BE2C (cell line): ENCODE data around the gene ETV6.

Experiments used
- DNase-seq: peaks from one replicate; pipeline ENCODE4 v3.0.0-alpha.2; 2020
- H3K27me3 ChIP-seq: fragments of 250-450 bp; sonication (Bioruptor Pico); 2 replicates; pipeline ENCODE4 v1.5.1; 2020; ENCODE audit warnings: mild to moderate bottlenecking
- H3K36me3 ChIP-seq: fragments of 250-450 bp; sonication (Bioruptor Pico); 2 replicates; pipeline ENCODE4 v1.5.1; 2020; ENCODE audit warnings: mild to moderate bottlenecking
- H3K4me1 ChIP-seq: fragments of 250-450 bp; sonication (Bioruptor Pico); 2 replicates; pipeline ENCODE4 v1.5.1; 2020
- H3K4me3 ChIP-seq: 2 replicates; pipeline ENCODE4 v1.5.1; 2011; ENCODE audit warnings: low read depth, low read length
- H3K9me3 ChIP-seq: fragments of 250-450 bp; sonication (Bioruptor Pico); 2 replicates; pipeline ENCODE4 v1.5.1; 2020
- CTCF ChIP-seq: IDR thresholded peaks from 2 replicates; pipeline ENCODE4 v1.5.1; 2012; ENCODE audit warnings: mild to moderate bottlenecking, low read depth, low read length

ETV6 gene

GRCh38 chr12:11714626-11715025 is 65.2 kb downstream of the ETV6 start:
- Histone ChIP-seq H3K4me3 (no peak overlapping the region), H3K27me3 (no peaks in the 10 kb centered on the region), H3K9me3 (no peaks in the 10 kb centered on the region), H3K36me3 (no peaks in the 10 kb centered on the region), H3K4me1 (peaks cover 13% of the 10 kb centered on the region)
- TF ChIP-seq CTCF, result no peak
- DNase-seq, result no peak

- no peak for DNase-seq
- Histone ChIP-seq H3K9me3 (no peaks in the 10 kb centered on the region), H3K4me3 (no peak overlapping the region), H3K27me3 (no peaks in the 10 kb centered on the region), H3K36me3 (no peaks in the 10 kb centered on the region), H3K4me1 (peaks cover 17% of the 10 kb centered on the region)
- TF ChIP-seq CTCF, result no peak
Measured at GRCh38 chr12:11715621-11716020, 66.1 kb downstream of the ETV6 start.

DNA sequence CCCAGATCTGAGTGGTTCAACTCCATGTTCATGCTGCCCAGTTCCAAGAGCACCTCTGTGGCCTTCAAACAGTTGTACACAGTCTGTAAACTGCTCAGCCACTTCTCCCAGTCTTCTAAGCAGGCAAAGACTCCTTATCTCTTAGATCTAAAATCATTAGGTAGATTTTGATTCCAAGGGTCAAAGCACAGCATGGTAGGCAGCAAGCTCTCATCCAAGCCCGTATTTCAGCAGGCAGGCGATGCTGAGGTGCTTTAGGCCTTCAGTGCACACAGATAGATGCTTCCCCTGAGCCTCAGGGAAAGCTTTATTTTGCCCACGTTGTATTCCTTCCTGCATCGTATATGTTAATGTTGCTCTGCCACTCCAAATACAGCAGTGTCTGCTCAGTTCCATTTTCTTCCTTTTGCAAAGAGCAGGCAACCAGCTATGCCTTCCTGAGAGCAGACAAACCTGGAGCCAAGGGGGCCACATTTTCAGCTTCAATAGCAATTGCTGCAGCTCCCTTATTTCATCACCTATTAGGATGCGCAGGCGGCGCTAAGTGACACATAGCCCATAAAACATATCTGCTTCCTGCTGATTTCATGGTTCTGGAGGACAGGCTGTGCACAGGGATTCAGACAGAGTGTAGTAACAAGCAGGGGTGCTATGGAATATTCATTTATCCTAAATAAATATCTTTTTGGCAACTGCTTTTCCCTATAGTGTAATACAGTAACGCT is 67.5 kb downstream of the ETV6 start:
- peak; percentile 18 for DNase-seq
- Histone ChIP-seq H3K9me3 (no peaks in the 10 kb centered on the region), H3K4me3 (no peak overlapping the region), H3K36me3 (no peaks in the 10 kb centered on the region), H3K4me1 (peaks cover 17% of the 10 kb centered on the region), H3K27me3 (no peaks in the 10 kb centered on the region)
- TF ChIP-seq CTCF, result no peak

DNA sequence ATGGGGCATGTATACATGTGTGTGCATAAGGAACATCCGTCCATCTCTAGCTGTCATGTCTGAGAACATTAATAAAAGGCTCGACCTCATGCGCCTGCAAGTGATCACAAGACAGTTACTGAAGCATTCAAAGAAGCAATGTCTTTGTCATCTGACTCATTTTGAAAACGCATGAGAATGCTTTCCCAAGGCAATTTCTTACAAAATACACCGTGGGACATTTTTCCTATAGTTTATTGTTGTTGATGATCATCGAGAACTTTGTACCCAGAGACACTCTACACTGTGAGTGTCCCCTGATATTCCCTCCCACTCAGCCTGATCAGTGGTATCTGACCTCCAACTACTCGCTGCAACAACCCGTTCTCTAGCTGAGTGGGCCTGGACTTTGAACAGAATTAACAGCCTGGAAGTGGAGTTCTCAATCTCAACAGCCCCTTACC is 68.1 kb downstream of the ETV6 start:
- no peak for DNase-seq
- H3K9me3 ChIP-seq, result no peaks in the 10 kb centered on the region
- no peaks in the 10 kb centered on the region for H3K36me3 ChIP-seq
- TF ChIP-seq CTCF, result no peak
- H3K4me1 ChIP-seq, result peaks cover 17% of the 10 kb centered on the region
- H3K27me3 ChIP-seq, result no peaks in the 10 kb centered on the region
- H3K4me3 ChIP-seq, result no peak overlapping the region

DNA sequence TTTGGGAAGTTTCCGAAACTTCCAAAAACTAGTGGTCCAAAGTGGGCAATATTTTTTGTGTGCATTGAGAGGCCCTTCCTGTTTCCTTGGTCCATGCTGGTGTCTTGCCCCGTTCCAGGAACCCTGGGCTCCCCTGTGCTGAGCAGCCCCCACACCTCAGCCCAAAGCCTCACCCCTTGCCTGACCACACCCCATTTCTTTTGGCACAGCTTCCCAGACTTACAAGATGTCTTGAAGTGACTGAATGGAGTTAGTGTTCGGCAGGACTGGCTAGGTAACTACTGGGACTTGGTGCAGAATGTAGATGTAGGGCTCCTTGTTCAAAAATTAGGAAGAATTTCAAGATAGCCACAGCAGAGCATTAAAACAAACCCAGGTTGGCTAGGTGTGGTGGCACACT is 68.6 kb downstream of the ETV6 start:
- Histone ChIP-seq H3K4me3 (no peak overlapping the region), H3K9me3 (no peaks in the 10 kb centered on the region), H3K36me3 (no peaks in the 10 kb centered on the region), H3K4me1 (peaks cover 17% of the 10 kb centered on the region), H3K27me3 (no peaks in the 10 kb centered on the region)
- no peak for DNase-seq
- TF ChIP-seq CTCF, result no peak

- Histone ChIP-seq H3K27me3 (no peaks in the 10 kb centered on the region), H3K9me3 (no peaks in the 10 kb centered on the region), H3K4me1 (peaks cover 15% of the 10 kb centered on the region), H3K36me3 (no peaks in the 10 kb centered on the region), H3K4me3 (no peak overlapping the region)
- peak; percentile 81 for DNase-seq
- no peak for TF ChIP-seq CTCF
Measured at GRCh38 chr12:11718768-11719253, 69.3 kb downstream of the ETV6 start.
